ENCODE measurements around the gene PSMC5. TPM values are rescaled to one million over a fixed set of nuclear protein-coding genes. Genes with fewer than 3 reads are reported as not detected.
"Not testable (repeated sequence)": the region's sequence is repeated elsewhere in the genome, so short reads cannot be mapped to it uniquely, and the experiment has no call there.

Gene PSMC5
- total RNA-seq, 1 experiment from 2014 or later: 183 TPM

- no peak overlapping the region for H3K9ac ChIP-seq (ENCODE audit: extremely low read depth, insufficient read length, low read length)
- peaks cover 13% of the 10 kb centered on the region for H3K79me1 ChIP-seq (ENCODE audit: insufficient read depth, low read depth, low read length, poor library complexity, severe bottlenecking)
- no peaks in the 10 kb centered on the region for H3K27me3 ChIP-seq (ENCODE audit: insufficient read depth, low read length)
- H3K23me2 ChIP-seq (ENCODE audit: insufficient read length, low read depth, low read length, poor library complexity, severe bottlenecking): no peaks in the 10 kb centered on the region
- no peak overlapping the region for H3K56ac ChIP-seq (ENCODE audit: insufficient read length, low read depth, low read length)
- no peak overlapping the region for H2AFZ ChIP-seq (ENCODE audit: low read length)
- no peaks in the 10 kb centered on the region for H3K9me3 ChIP-seq (ENCODE audit: control insufficient read depth, low read depth, low read length)
- no peak overlapping the region for H3K4ac ChIP-seq (ENCODE audit: low read depth, low read length)
- H3K4me1 ChIP-seq (ENCODE audit: insufficient read depth, low read length): no peaks in the 10 kb centered on the region
- no peak overlapping the region for H2BK12ac ChIP-seq (ENCODE audit: insufficient read length, low read depth, low read length)
- Mint-ChIP-seq H3K27ac (no peak overlapping the region), H3K27me3 (ENCODE audit: low read depth) (no peaks in the 10 kb centered on the region), H3K36me3 (ENCODE audit: insufficient read depth in 1 of 3, low read depth in 3 of 3) (peaks cover 36 to 89% (median 71%) of the 10 kb centered on the region in 3 experiments; a peak in 6 of 7 replicates), H3K4me1 (no peaks in the 10 kb centered on the region), H3K9me3 (no peaks in the 10 kb centered on the region), H3K4me3 (no peak overlapping the region)
- no peak overlapping the region for H4K91ac ChIP-seq (ENCODE audit: insufficient read length, low read depth, low read length)
- no peaks in the 10 kb centered on the region for H4K20me1 ChIP-seq (ENCODE audit: control insufficient read depth, insufficient read depth, insufficient read length)
- H4K5ac ChIP-seq (ENCODE audit: insufficient read length, low read depth, low read length): no peak overlapping the region
- H2AK5ac ChIP-seq (ENCODE audit: insufficient read length, low read length): no peak overlapping the region
- no peak overlapping the region for H2BK5ac ChIP-seq (ENCODE audit: insufficient read length, low read length)
- H3K27ac ChIP-seq (ENCODE audit: insufficient read length, low read depth, low read length): no peak overlapping the region
- no peak for TF ChIP-seq CTCF (conservative IDR thresholded peaks at IDR 0.05)
- H3K79me2 ChIP-seq (ENCODE audit: insufficient read depth, low read length): no peaks in the 10 kb centered on the region; the same call in 1 of the 2 replicates
- no peak overlapping the region for H3K14ac ChIP-seq (ENCODE audit: insufficient read depth, low read length)
- H3K23ac ChIP-seq (ENCODE audit: insufficient read length, low read depth, low read length): no peak overlapping the region
- H3T11ph ChIP-seq (ENCODE audit: low read length): no peak overlapping the region
- H2BK20ac ChIP-seq (ENCODE audit: low read depth, low read length, poor library complexity, severe bottlenecking): no peak overlapping the region
- no CpG with 5 or more reads among the region's 3 CpGs for WGBS (ENCODE audit: extremely low coverage, insufficient read length, low lambda C conversion rate)
- DNase-seq: no peak
- H3K4me2 ChIP-seq (ENCODE audit: insufficient read depth, insufficient read length, low read length): no peak overlapping the region
- H4K8ac ChIP-seq (replicated peaks; ENCODE audit: insufficient read length, low read depth, low read length): no peak overlapping the region
- H2BK120ac ChIP-seq (ENCODE audit: low read depth, low read length, poor library complexity, severe bottlenecking): no peak overlapping the region
- H2BK15ac ChIP-seq (ENCODE audit: low read depth, low read length): no peak overlapping the region
- H3K18ac ChIP-seq (ENCODE audit: insufficient read length, low read depth, low read length): no peak overlapping the region
Measured at GRCh38 chr17:63792055-63792729, 35.0 kb upstream of the PSMC5 start.

GRCh38 chr17:63796375-63796774, 30.9 kb upstream of the PSMC5 start:
- DNase-seq: not testable (repeated sequence)

More at GRCh38 chr17:63796375-63796774, 30.9 kb upstream of the PSMC5 start:
- H3K36me3 Mint-ChIP-seq (ENCODE audit: insufficient read depth in 1 of 3, low read depth in 3 of 3): peaks cover 50 to 94% (median 84%) of the 10 kb centered on the region in 3 experiments; a peak in 6 of 7 replicates
- H2BK20ac ChIP-seq (ENCODE audit: low read depth, low read length, poor library complexity, severe bottlenecking); H3K14ac ChIP-seq (ENCODE audit: insufficient read depth, low read length); H2AK5ac ChIP-seq (ENCODE audit: insufficient read length, low read length); H3K4me1 Mint-ChIP-seq; H3K27ac ChIP-seq (ENCODE audit: insufficient read length, low read depth, low read length); H4K91ac ChIP-seq (ENCODE audit: insufficient read length, low read depth, low read length); H3T11ph ChIP-seq (ENCODE audit: low read length); H3K18ac ChIP-seq (ENCODE audit: insufficient read length, low read depth, low read length); H2BK5ac ChIP-seq (ENCODE audit: insufficient read length, low read length); H3K79me1 ChIP-seq (ENCODE audit: insufficient read depth, low read depth, low read length, poor library complexity, severe bottlenecking); H3K9me3 ChIP-seq (ENCODE audit: control insufficient read depth, low read depth, low read length); H3K27me3 ChIP-seq (ENCODE audit: insufficient read depth, low read length); H3K4me2 ChIP-seq (ENCODE audit: insufficient read depth, insufficient read length, low read length); H3K56ac ChIP-seq (ENCODE audit: insufficient read length, low read depth, low read length); H2BK120ac ChIP-seq (ENCODE audit: low read depth, low read length, poor library complexity, severe bottlenecking); H3K79me2 ChIP-seq (ENCODE audit: insufficient read depth, low read length); H3K27me3 Mint-ChIP-seq (ENCODE audit: low read depth); H3K23me2 ChIP-seq (ENCODE audit: insufficient read length, low read depth, low read length, poor library complexity, severe bottlenecking); H4K8ac ChIP-seq (replicated peaks; ENCODE audit: insufficient read length, low read depth, low read length); H4K20me1 ChIP-seq (ENCODE audit: control insufficient read depth, insufficient read depth, insufficient read length); H3K9me3 Mint-ChIP-seq; H3K4me1 ChIP-seq (ENCODE audit: insufficient read depth, low read length); H3K9ac ChIP-seq (ENCODE audit: extremely low read depth, insufficient read length, low read length); H3K27ac Mint-ChIP-seq; H2BK15ac ChIP-seq (ENCODE audit: low read depth, low read length); H3K23ac ChIP-seq (ENCODE audit: insufficient read length, low read depth, low read length); H4K5ac ChIP-seq (ENCODE audit: insufficient read length, low read depth, low read length); H2AFZ ChIP-seq (ENCODE audit: low read length); H3K4me3 Mint-ChIP-seq; H3K4ac ChIP-seq (ENCODE audit: low read depth, low read length); H2BK12ac ChIP-seq (ENCODE audit: insufficient read length, low read depth, low read length): not testable (repeated sequence)
- WGBS (ENCODE audit: extremely low coverage, insufficient read length, low lambda C conversion rate): no CpG with 5 or more reads among the region's 10 CpGs

Data from H9 (cell line).